Left cardiac atrium (tissue), 4 donors: ENCODE results near the gene TESK2. TPM values are rescaled to one million over a fixed set of nuclear protein-coding genes. Genes with fewer than 3 reads are reported as not detected.

ENCODE experiments used
- ATAC-seq, 2 donors: fragments of 200-7000 bp; cut with Tn5 transposase; one replicate each; pipeline ENCODE4 v1.9.1; 2020; ENCODE audit warnings: mild to moderate bottlenecking in 2 of 2, moderate library complexity in 2 of 2
- DNase-seq: peaks from one replicate; pipeline ENCODE4 v3.0.0-alpha.2; 2020
- intact Hi-C, 2 donors: fragments of 100-400 bp; cut with DNase I; formaldehyde crosslinking; loops; one replicate each; pipeline versions ENCODE4 v1.14.1 to v1.15.1; 2022 to 2023
- total RNA-seq, 2 donors: library from RNA; stranded (reverse); fragmentation: NEBNext Ultra II Directional; extraction: Animal tissue kit (Norgen Biotek cat#: 25700); gene quantifications; one replicate each; pipeline ENCODE4 v1.2.1, GENCODE V29; 2021
- donor health status: DM: no; HTN: yes; CAD: no.
- donor health status: DM: no; HTN: yes; CAD: no; lungs with severe emphysema.
- donor health status: DM: yes; HTN: yes; CAD: no.
- donor health status: Dilated cardiomyopathy.

Gene TESK2
- total RNA-seq, 2 donors from 2014 or later, result 1.4 to 2.8 TPM

- intact Hi-C loops, result loop anchor here in 1 of 2 donors (2.0 to 5.0 kb wide), 3 partner anchors 40 to 465 kb away; partner anchors contain the start of genes MUTYH, TOE1 and UROD
- no peak for ATAC-seq
- DNase-seq, result no peak
Observed at GRCh38 chr1:45302505-45303150, 188.3 kb downstream of the TESK2 start.

- intact Hi-C loops, result loop anchor here in 1 of 2 donors (5.0 kb wide), 2 partner anchors 42 to 463 kb away; partner anchors contain the start of genes MUTYH and TOE1
- ATAC-seq (no peak), DNase-seq (no peak)
Observed at GRCh38 chr1:45300669-45300997, 190.3 kb downstream of the TESK2 start.

- DNase-seq (peak; percentile 36), ATAC-seq (no peak)
- intact Hi-C loops, result loop anchor here (5.0 kb wide), 3 partner anchors 42 to 463 kb away; partner anchors contain the start of genes MUTYH (in 1 of the 2) and TOE1 (in 1 of the 2)
Observed at GRCh38 chr1:45299981-45300668, 190.8 kb downstream of the TESK2 start.

GRCh38 chr1:45299296-45299695, 191.7 kb downstream of the TESK2 start:
- ATAC-seq (no peak), DNase-seq (no peak)
- intact Hi-C loops, result loop anchor here in 1 of 2 donors (5.0 kb wide), 1 partner anchor 282 kb away; no protein-coding TSS in a partner anchor

GRCh38 chr1:45297666-45298356, 193.2 kb downstream of the TESK2 start:
- ATAC-seq (no peak), DNase-seq (no peak)
- intact Hi-C loops, result loop anchor here in 1 of 2 donors (5.0 kb wide), 1 partner anchor 281 kb away; no protein-coding TSS in a partner anchor

Other genes starting within 250 kb of the TESK2 start
- under 1 TPM; 0.27 to 0.50 TPM for gene HPDL, start 164.3 kb downstream of the TESK2 start, total RNA-seq
- gene TOE1, start 151.0 kb downstream of the TESK2 start, total RNA-seq, result 1 to 10 TPM; 5.4 to 6.6 TPM
- gene MUTYH, start 150.7 kb downstream of the TESK2 start, total RNA-seq, result 10 to 100 TPM in 1 of 2 donors, 1 to 10 TPM in 1; 9.1 to 11.0 TPM
- gene CCDC163, start 8.9 kb upstream of the TESK2 start, total RNA-seq, result 1 to 10 TPM; 2.2 to 2.7 TPM
- 10 to 100 TPM; 19.5 to 23.4 TPM for gene MMACHC, start 9.1 kb upstream of the TESK2 start, total RNA-seq
- gene PRDX1, start 30.7 kb upstream of the TESK2 start, total RNA-seq, result 100 to 1,000 TPM; 599 to 604 TPM
- 100 to 1,000 TPM in 1 of 2 donors, 10 to 100 TPM in 1; 96.8 to 103 TPM for gene AKR1A1, start 59.7 kb upstream of the TESK2 start, total RNA-seq
- 10 to 100 TPM; 38.2 to 56.4 TPM for gene NASP, start 92.9 kb upstream of the TESK2 start, total RNA-seq
- 1 to 10 TPM in 1 of 2 donors, under 1 TPM in 1; 0.44 to 1.2 TPM for gene CCDC17, start 132.9 kb upstream of the TESK2 start, total RNA-seq
- 10 to 100 TPM; 69.0 to 71.6 TPM for gene GPBP1L1, start 195.4 kb upstream of the TESK2 start, total RNA-seq
- 10 to 100 TPM; 19.2 to 19.7 TPM for gene TMEM69, start 197.0 kb upstream of the TESK2 start, total RNA-seq